Right lobe of liver (tissue), 6 donors: Measurements from ENCODE around the gene BCR. TPM values are rescaled to one million over a fixed set of nuclear protein-coding genes. Genes with fewer than 3 reads are reported as not detected.

Experiments
- ATAC-seq, 4 donors: fragments of 200-7000 bp; cut with Tn5 transposase; one replicate each; pipeline ENCODE4 v1.9.1; 2020; ENCODE audit warnings: mild to moderate bottlenecking in 4 of 4, moderate library complexity in 4 of 4
- DNase-seq, 3 donors: peaks; one replicate each; pipeline ENCODE4 v3.0.0-alpha.2; 2020
- H3K27ac ChIP-seq, 3 donors: fragments of 200-600 bp; one replicate each; pipeline ENCODE4 v1.8.0; 2022
- H3K27me3 ChIP-seq, 2 donors: fragments of 200-600 bp; one replicate each; pipeline ENCODE4 v1.8.0; 2022
- H3K36me3 ChIP-seq, 4 donors: fragments of 200-600 bp; sonication (generic) in 1 of 4; one replicate each; pipeline versions ENCODE4 v1.5.1 to v1.8.0; 2017 to 2022; ENCODE audit warnings: control low read depth in 1 of 4
- H3K4me1 ChIP-seq, 4 donors: fragments of 200-600 bp; sonication (generic) in 1 of 4; one replicate each; pipeline versions ENCODE4 v1.5.1 to v1.8.0; 2017 to 2022; ENCODE audit warnings: control low read depth in 1 of 4
- H3K4me3 ChIP-seq, 3 donors: fragments of 200-600 bp; one replicate each; pipeline ENCODE4 v1.8.0; 2022
- H3K9me3 ChIP-seq, 4 donors: fragments of 200-600 bp; sonication (generic) in 1 of 4; one replicate each; pipeline versions ENCODE4 v1.5.1 to v1.8.0; 2017 to 2022; ENCODE audit warnings: control low read depth in 1 of 4
- CTCF ChIP-seq, 4 donors: fragments of 200-600 bp in 3 of 4; fragments of 450-650 bp in 1 of 4; IDR thresholded peaks; one replicate each; pipeline versions ENCODE4 v1.5.1 to v1.8.0; 2016 to 2022; ENCODE audit warnings: antibody characterized with exemption in 4 of 4, mild to moderate bottlenecking in 2 of 4
- POLR2A ChIP-seq: fragments of 450-650 bp; IDR thresholded peaks from one replicate; pipeline ENCODE4 v1.6.1; 2017; ENCODE audit warnings: antibody characterized with exemption, mild to moderate bottlenecking
- WGBS: methylation state at CpG from one replicate; pipeline ENCODE4 v1.1.6; 2018; ENCODE audit warnings: low coverage, low lambda C conversion rate; ENCODE audit not compliant: insufficient coverage; ENCODE audit errors: missing lambda C conversion rate; 5-methylcytosine and 5-hydroxymethylcytosine counted together
- intact Hi-C, 2 donors: fragments of 100-400 bp; cut with DNase I; formaldehyde crosslinking; loops; one replicate each; pipeline versions ENCODE4 v1.11.2 to v1.14.1; 2022
- total RNA-seq, 6 experiments: library from RNA; depleted of rRNA in 2 of 6; stranded (reverse); fragments of >200 nt in 2 of 6; fragmentation: NEBNext Ultra II Directional in 3 of 6; extraction: Animal tissue kit (Norgen Biotek cat#: 25700) in 3 of 6; gene quantifications; one replicate each; pipeline versions ENCODE4 v1.1.0 to v1.2.4, GENCODE V29; 2016 to 2023
- donor health status: DM: no; HTN: yes; CAD: no.
- donor health status: DM: no; HTN: no; CAD: no.
- donor health status: DM: no; HTN: no; CAD: no.
- donor health status: DM: no; HTN: yes; CAD: no.
- donor health status: DM: no; HTN: yes; CAD: no.

BCR gene
- total RNA-seq, 6 experiments from 2014 or later: 22.7 to 28.8 (median 24.3) TPM

DNA sequence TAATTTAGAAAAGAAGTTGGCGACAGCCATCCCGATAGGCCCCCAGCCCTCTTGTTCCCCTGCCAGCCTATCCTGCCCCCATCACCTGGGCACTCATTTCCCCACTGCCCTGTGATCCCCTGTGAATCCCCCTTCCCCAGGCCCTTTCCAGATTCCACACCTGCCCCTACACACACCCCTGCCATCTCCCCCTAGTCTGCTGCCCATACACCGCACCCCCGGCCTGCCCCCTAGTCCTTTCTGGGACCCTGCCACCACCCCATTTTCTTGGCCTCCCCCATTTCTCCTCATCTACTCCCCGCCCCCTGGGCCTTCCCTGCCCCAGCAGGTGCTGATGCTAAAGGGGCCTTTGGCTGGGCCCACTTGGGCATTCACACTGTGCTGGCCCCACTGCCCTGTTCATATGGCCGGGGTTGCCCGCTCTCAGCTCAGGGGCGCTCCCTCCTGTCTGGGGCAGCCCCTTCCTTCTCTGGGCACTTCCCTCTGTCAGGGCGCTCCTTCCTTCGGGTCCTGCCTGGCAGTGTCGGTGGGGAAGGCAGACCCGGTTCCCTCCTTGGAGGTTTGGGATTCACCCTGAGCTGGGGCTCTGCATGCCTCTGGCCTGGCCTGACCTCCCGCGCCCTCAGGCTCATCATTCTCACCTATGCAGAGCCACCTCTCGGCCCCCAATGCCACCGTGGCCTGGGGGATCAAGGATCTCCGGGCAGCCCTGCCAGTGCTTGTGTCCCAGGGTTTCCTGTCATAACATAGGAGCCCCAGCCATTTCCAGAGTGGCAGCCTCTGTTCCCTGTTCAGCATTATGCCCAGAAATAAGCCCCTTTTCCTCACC is 108.2 kb downstream of the BCR start:
- peaks cover 0 to 36% (median 7%) of the 10 kb centered on the region in 4 donors for H3K36me3 ChIP-seq
- DNase-seq (no peak), ATAC-seq (no peak)
- intact Hi-C loops: no loop called here
- peaks cover 0 to 25% (median 9%) of the 10 kb centered on the region in 4 donors for H3K4me1 ChIP-seq
- WGBS: 95% methylated on average over 6 of the region's 17 CpGs
- TF ChIP-seq CTCF (IDR thresholded peaks at IDR 0.05) (no peak), POLR2A (no peak)
- H3K4me3 ChIP-seq: no peak overlapping the region
- no peaks in the 10 kb centered on the region for H3K27me3 ChIP-seq
- no peaks in the 10 kb centered on the region for H3K9me3 ChIP-seq
- H3K27ac ChIP-seq: peak overlapping the region in 1 of 3 donors; percentile 67

DNA sequence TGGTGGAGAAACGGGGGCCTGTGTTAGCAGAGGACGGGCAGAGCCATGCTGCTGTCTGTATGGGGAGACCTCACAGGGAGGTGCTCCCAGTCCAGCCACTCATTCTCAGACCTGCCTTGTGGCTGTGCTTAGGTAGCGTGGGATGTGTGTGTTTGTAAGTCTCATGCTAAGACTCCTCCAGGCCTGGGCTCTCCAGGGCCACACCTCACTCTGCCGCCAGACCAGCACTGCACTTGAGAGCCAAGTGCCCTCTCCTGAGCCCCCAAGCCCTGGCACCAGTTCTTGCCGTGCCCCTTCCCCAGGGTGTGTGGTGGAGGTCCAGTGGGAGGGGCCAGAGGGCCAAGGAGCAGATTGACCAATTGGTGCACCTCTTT is 108.8 kb downstream of the BCR start:
- H3K4me3 ChIP-seq: no peak overlapping the region
- WGBS: 100% methylated on average over 2 of the region's 5 CpGs
- ATAC-seq: no peak
- H3K27ac ChIP-seq: peak overlapping the region in 1 of 3 donors; percentile 67
- H3K9me3 ChIP-seq: no peaks in the 10 kb centered on the region
- TF ChIP-seq CTCF (IDR thresholded peaks at IDR 0.05): no peak
- no peak for TF ChIP-seq POLR2A
- no peaks in the 10 kb centered on the region for H3K27me3 ChIP-seq
- DNase-seq: no peak
- intact Hi-C loops: no loop called here
- peaks cover 0 to 20% (median 7%) of the 10 kb centered on the region in 4 donors for H3K4me1 ChIP-seq
- H3K36me3 ChIP-seq: peaks cover 0 to 40% (median 8%) of the 10 kb centered on the region in 4 donors

DNA sequence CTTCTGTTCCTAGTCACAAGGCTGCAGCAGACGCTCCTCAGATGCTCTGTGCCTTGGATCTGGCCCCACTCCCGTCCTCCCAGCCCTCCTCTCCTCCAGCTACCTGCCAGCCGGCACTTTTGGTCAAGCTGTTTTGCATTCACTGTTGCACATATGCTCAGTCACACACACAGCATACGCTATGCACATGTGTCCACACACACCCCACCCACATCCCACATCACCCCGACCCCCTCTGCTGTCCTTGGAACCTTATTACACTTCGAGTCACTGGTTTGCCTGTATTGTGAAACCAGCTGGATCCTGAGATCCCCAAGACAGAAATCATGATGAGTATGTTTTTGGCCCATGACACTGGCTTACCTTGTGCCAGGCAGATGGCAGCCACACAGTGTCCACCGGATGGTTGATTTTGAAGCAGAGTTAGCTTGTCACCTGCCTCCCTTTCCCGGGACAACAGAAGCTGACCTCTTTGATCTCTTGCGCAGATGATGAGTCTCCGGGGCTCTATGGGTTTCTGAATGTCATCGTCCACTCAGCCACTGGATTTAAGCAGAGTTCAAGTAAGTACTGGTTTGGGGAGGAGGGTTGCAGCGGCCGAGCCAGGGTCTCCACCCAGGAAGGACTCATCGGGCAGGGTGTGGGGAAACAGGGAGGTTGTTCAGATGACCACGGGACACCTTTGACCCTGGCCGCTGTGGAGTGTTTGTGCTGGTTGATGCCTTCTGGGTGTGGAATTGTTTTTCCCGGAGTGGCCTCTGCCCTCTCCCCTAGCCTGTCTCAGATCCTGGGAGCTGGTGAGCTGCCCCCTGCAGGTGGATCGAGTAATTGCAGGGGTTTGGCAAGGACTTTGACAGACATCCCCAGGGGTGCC is 109.8 kb downstream of the BCR start:
- H3K9me3 ChIP-seq: no peaks in the 10 kb centered on the region
- TF ChIP-seq CTCF (IDR thresholded peaks at IDR 0.05): peak; percentile 81 to 93 (median 86)
- TF ChIP-seq POLR2A: no peak
- no peak overlapping the region for H3K4me3 ChIP-seq
- intact Hi-C loops: no loop called here
- H3K36me3 ChIP-seq: peaks cover 0 to 40% (median 10%) of the 10 kb centered on the region in 4 donors
- peaks cover 0 to 16% (median 6%) of the 10 kb centered on the region in 4 donors for H3K4me1 ChIP-seq
- ATAC-seq (peak; percentile 87 to 95 (median 91)), DNase-seq (peak; percentile 70 to 87 (median 83))
- H3K27ac ChIP-seq: peak overlapping the region in 2 of 3 donors; percentile 45 to 67
- no peaks in the 10 kb centered on the region for H3K27me3 ChIP-seq
- WGBS: 46% methylated on average over 11 of the region's 18 CpGs

GRCh38 chr22:23291806-23292452 is 111.6 kb downstream of the BCR start:
- intact Hi-C loops: no loop called here
- whole genome bisulfite sequencing: 79% methylated on average over 12 of the region's 13 CpGs

More at GRCh38 chr22:23291806-23292452, 111.6 kb downstream of the BCR start:
- H3K36me3 ChIP-seq: peaks cover 0 to 45% (median 10%) of the 10 kb centered on the region in 4 donors
- H3K4me1 ChIP-seq: peaks cover 0 to 16% (median 6%) of the 10 kb centered on the region in 4 donors
- TF ChIP-seq POLR2A (no peak), CTCF (IDR thresholded peaks at IDR 0.05) (no peak)
- no peaks in the 10 kb centered on the region for H3K9me3 ChIP-seq
- no peaks in the 10 kb centered on the region for H3K27me3 ChIP-seq
- H3K27ac ChIP-seq: no peak overlapping the region
- no peak overlapping the region for H3K4me3 ChIP-seq
- ATAC-seq (no peak), DNase-seq (no peak)
